ENCODE data around the gene ANGPT4.

- TF ChIP-seq POLR2A (IDR thresholded peaks at IDR 0.05) (no peak), CTCF (IDR thresholded peaks at IDR 0.05) (no peak), POLR2AphosphoS5 (IDR thresholded peaks at IDR 0.05) (no peak), EP300 (IDR thresholded peaks at IDR 0.05; ENCODE audit: low read depth) (no peak)
These were observed 44.7 kb downstream of the ANGPT4 start for GRCh38 chr20:871436-871835.

All from transverse colon (tissue), 4 donors.